Medulla oblongata (tissue), 1 donor: ENCODE measurements around the gene LINGO3.

Experiments
- DNase-seq: peaks from one replicate; pipeline ENCODE4 v3.0.0-alpha.2; 2015; ENCODE audit errors: extremely low spot score

LINGO3 gene

DNA sequence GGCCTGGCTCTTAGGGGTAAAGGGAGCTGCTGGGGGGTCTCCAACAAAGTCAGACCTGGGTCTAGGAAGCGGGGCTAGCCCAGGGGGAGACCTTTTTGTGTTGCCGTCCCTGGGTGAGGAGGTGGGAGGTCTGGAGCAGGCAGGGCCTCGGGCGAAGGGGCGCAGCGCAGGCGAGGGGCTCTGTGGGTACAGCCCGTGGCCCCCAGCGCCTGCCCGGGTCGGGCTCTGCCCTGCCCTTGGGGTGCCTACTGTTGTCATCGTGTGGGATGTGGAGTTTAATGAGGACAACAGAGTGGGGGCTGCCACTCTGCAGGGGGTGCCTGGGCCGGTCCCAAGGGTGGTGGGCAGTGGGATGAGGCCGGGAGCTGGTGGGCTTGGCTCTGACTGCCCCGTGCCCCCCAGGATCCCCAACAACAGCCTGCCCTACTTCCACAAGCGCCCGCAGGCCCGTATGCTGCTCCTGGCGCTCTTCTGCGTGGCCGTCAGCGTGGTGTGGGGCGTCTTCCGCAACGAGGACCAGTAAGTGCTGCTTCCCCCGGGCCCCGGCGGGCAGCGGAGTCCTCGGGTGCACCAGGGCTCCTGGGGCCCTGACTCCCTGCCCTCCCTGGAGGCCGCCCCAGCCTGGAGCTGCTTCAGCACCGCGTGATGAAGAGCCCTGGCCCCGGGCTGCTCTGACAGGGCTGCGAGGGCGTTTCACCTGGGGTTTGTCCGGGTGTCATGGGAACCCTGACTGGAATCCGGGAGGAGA lies 32.7 kb upstream of the LINGO3 start:
- no peak for DNase-seq

DNA sequence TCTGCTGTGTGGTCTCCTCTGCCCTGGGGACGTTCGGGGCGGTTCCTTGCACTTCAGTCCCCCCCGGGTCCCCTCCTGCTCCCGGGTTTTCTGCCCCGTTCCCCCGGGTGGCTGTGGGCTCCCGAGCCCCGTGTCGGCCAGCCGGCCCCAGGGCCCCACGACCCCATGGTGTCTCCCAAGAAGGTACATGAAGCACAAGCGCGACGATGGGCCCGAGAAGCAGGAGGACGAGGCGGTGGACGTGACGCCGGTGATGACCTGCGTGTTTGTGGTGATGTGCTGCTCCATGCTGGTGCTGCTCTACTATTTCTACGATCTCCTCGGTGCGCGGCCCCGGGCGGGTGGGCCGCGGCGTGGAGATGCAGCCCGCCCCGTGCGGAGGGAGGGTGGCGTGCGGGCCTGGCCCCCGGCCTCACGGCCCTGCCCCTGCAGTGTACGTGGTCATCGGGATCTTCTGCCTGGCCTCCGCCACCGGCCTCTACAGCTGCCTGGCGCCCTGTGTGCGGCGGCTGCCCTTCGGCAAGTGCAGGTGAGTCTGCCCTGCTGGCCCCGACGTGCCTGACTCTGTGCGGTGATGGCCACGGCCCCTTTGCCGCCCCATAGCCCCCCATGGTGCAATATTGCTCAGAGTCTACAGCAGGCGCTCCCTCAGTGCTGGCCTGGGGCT lies 31.8 kb upstream of the LINGO3 start:
- DNase-seq: no peak

DNA sequence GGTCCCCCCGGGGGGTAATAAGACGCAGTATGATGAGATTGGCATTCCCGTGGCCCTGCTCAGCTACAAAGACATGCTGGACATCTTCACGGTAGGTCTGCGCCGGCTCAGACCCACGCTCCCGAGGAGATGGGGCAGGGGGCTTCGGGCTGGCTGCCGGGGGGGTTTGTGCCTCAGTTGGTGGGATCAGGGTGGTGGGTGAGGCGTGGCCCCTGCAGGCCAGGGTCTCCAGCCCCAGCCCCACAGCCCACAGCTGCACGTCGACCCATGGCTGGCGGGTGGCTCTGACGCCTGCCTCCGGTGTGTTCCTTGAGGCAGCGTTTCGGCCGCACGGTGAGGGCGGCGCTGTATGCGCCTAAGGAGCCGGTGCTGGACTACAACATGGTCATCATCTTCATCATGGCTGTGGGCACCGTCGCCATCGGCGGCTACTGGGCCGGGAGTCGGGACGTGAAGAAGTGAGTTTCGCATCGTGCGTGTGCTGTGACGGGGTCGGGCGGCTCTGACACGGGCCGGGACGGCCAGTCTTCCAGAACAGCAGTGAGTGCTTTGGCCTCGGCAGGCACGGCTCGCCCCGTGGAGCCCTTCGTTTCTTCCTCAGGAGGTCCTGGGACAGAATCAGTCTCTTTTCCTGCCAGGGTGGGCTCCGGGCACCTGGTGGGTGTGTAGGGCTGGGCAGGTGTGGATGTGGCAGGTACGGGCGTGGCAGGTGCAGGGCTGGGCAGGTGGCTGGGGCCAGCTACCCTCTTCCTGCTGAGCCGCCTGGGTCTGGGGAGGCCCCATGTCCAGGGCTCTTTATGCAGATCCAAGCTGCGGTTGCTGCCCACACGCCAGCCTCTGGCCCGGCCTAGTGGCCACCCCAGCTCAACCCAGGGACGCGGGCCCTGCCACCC lies 31.0 kb upstream of the LINGO3 start:
- no peak for DNase-seq

DNA sequence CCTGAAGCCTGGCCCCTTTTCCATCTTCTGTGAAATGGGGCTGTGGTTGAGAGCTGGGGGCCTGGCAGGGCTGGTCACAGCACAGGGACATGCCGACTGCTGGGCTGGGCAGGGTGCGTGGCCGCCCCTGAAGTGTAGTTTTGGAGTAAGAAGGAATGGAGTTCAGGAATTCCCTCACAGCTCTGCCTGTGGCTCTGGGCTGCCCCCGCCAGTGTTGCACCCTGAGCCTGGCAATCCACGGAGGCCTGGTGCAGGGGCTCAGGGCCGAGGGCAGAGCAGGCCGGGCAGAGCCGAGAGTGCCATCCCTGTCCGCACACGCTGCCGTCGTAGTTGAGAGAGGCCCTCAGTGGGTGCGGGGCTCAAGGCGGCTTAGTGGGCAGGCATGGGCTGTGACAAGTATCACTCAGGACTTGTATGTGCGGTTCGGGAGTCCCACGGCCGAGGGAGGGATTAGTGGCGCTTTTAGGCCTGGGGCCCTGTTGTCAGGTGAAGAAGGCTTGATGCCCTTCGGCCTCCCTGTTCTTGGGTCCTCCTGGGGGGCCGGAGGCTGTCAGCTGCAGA lies 30.2 kb upstream of the LINGO3 start:
- no peak for DNase-seq

DNA sequence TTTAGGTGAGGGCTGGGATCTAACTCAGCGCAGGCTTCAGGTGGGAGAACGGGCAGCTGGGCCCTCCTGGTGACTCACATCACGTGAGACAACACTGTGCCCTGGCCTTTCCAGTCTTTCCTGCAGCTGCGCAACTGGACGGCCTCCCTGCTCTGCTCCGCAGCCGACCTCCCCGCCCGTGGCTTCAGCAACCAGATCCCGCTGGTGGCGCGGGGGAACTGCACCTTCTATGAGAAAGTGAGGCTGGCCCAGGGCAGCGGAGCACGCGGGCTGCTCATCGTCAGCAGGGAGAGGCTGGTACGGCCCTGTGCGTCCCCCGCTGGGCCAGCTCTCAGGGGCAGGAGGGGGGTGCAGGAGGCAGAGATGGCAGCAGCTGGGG lies 29.4 kb upstream of the LINGO3 start:
- DNase-seq: peak; percentile 82

DNA sequence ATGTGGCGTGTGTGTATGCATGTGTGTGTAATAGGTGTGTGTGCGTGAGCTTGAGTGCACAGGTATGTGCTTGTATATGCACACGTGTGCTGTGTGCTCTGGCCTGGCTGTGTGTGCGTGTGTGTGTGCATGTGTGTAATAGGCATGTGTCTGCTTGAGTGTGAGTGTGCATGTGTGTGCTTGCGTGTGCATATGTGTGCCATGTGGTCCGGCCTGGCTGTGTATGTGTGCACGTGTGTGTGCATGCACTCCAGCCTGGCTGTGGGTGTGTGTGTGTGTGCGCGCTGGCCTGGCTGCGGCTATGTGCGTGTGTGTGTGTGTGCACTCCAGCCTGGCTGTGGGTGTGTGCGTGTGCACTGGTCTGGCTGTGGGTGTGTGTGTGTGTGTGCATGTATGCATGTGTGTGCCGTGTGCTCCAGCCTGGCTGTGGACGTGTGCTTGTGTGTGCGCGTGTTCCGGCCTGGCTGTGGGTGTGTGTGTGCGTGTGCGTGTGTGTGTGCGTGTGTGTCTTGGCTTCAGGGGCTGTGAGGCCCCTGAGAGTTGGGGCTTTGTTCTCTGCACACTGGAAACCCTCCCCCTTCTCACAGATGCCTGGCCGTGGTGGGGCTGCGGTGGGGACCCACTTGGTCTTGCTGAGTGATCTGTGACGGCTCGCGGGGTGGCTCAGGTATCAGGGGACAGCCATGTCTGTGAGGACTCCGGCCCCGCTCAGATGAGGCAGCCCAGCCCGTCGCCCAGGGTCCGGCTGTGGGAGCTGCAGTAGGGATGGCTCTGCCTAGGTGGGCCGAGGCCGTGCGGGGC lies 28.8 kb upstream of the LINGO3 start:
- no peak for DNase-seq

DNA sequence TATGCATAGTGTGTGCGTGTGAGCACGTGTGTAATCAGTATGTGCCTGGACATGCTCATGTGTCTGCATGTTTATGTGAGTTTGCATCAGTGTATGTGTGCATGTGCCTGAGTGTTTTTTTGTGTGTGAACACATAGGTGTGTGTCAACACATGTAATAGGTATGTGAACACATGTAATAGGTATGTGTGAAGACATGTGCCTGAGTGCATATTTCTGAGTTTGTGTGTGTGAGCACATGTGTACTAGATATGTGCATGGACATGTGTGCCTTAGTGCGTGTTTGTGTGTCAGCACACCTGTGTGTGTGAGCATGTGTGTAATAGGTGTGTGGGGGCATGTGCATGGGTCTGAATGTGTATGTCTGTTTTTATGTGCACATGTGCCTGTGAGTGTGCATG lies 27.9 kb upstream of the LINGO3 start:
- DNase-seq: no peak

DNA sequence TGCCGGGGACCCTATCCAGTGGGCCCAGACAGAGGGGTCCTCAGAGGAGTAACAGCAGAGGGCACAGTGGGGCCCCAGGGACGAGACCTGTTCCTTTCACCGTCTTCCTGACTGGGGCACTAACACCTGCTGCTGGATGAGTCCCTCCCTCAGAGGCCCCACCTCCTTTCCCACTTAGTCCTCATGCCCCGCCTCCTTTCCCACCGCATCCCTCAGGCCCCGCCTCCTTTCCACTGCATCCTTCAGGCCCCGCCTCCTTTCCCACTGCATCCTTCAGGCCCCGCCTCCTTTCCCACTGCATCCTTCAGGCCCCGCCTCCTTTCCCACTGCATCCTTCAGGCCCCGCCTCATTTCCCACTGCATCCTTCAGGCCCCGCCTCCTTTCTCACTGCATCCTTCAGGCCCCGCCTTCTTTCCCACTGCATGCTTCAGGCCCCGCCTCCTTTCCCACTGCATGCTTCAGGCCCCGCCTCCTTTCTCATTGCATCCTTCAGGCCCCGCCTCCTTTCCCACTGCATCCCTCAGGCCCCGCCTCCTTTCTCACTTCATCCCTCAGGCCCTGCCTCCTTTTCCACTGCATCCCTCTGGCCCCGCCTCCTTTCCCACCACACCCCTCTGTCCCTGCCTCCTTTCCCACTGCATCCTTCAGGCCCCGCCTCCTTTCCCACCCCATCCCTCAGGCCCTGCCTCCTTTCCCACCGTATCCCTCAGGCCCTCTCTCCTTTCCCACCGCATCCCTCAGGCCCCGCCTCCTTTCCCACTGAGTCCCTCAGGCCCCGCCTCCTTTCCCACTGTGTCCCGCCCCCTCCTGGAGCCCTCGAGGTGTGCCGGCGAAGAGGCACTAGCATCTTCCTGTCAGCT lies 27.3 kb upstream of the LINGO3 start:
- no peak for DNase-seq

DNA sequence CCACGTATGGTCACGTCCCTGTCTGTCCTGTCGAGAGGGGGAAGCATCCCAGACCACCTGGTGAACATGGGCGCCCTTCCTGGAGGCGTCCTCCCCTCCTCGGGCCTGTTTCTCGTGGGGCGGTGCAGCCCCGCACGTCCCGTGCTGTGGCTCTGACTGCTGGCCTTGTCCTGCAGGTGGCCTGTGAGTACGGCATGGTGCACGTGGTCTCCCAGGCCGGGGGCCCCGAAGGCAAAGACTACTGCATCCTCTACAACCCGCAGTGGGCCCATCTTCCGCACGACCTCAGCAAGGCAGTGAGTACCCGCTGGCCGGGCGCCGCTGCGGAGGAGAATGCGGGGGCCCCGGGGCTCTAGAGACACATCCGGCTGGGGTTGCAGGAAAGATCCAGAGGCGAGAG lies 26.5 kb upstream of the LINGO3 start:
- DNase-seq: no peak

DNA sequence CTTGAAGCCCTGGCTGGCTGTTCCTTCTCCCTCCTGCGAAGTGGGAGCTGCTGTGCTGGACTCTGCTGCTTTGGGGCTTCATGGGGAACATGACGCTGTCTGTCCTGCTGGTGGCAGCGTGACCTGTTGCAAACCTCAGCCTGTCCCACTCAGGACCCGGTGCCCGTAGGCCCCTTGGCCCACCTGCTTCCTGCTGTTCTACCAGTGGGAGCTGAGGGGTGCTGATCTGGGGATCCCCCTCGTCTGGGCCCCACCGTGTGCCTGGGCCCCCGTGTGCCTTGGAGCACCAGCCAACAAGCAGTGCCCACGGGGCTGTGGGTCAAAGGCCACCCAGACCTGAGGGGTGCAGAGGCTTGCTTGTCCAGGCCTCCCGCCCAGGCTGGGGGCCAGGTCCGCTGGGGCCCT lies 25.9 kb upstream of the LINGO3 start:
- no peak for DNase-seq

DNA sequence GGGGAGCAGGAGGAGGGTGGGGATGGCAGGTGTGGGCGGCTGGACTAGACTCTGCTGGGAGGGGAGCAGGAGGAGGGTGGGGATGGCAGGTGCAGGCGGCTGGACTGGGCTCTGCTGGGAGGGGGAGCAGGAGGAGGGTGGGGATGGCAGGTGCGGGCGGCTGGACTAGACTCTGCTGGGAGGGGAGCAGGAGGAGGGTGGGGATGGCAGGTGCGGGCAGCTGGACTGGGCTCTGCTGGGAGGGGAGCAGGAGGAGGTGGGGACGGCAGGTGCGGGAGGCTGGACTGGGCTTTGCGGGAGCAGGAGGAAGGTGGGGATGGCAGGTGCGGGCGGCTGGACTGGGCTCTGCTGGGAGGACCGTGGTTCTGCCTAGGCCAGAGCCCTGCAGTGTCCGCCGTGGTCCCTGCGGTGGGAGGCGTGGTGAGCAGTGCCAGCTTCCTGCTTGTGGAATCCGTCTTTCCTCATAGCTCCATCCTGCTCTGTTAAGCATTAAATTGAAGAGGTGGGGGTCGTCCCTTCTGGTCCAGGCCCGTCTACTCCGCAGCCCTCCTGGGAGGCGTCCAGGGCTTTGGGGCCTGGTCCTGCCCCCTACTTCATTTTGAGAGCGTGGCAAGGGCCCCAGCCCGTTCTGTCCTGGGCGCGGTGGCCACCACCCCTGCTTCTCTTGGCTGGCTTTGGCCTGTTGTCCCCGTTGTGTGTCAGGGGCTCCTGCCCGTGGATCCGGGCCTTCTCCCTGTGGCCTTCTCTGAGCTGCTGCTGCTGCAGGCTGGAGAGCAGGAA lies 25.3 kb upstream of the LINGO3 start:
- no peak for DNase-seq

DNA sequence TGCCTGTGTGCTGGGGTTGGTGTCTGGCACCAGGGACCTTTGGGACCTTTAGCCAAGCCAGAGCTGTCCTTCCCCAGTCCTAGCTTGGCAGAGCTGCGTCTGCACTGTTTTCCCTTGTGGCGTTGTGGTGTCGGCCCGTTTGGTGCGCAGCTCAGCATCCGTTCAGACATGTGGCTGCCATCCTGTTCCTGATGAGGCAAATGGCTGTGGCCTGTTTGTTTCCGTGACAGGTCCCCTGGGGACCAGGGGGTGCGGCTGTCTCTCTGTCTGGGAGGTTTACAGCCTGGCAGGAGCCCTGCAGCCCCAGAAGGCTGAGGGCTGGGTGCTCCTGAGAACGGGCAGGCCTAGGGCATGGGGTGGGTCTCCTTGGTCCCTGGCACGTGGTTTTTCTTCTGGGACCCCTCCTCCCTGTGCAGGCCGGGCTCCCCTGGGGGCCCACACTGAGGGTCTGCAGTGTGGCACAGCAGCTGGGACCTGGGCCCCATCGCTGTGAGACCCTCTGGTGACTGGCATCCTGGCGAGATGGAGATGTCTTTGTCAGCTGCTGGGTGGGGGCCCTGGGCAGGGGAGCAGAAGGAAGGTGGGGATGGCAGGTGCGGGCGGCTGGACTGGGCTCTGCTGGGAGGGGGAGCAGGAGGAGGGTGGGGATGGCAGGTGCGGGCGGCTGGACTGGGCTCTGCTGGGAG lies 24.5 kb upstream of the LINGO3 start:
- DNase-seq: peak; percentile 40

DNA sequence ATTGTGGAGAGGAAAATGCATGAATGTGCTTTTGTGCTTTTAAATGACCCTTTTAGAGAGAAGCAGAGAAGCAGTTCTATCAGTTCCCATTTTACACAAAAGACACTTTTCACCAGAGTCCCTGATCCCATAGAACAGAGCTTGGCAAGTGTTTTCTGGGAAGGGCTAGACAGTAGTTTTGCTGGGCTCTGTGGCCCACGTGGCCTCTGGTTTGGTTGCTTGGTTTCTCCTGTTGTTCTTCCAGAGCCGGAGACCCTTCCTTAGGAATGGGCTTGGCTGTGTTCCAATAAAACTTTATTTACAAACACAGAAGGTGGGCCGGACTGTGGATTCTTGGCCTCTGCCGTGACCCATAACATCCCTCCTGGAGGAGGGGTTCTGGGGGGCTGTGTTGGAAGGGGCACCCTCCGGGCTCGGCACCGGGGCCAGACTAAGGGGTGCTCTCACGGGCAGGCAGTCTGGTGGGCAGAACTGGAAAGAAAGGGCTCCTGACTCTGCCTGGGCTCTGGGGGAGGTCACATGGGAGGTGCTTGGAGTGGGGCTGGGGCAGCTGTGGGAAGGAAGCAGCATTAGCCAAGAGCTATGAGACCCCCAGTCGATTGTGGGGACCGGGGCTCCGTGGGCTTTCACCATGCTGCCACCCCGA lies 23.8 kb upstream of the LINGO3 start:
- DNase-seq: peak; percentile 88

DNA sequence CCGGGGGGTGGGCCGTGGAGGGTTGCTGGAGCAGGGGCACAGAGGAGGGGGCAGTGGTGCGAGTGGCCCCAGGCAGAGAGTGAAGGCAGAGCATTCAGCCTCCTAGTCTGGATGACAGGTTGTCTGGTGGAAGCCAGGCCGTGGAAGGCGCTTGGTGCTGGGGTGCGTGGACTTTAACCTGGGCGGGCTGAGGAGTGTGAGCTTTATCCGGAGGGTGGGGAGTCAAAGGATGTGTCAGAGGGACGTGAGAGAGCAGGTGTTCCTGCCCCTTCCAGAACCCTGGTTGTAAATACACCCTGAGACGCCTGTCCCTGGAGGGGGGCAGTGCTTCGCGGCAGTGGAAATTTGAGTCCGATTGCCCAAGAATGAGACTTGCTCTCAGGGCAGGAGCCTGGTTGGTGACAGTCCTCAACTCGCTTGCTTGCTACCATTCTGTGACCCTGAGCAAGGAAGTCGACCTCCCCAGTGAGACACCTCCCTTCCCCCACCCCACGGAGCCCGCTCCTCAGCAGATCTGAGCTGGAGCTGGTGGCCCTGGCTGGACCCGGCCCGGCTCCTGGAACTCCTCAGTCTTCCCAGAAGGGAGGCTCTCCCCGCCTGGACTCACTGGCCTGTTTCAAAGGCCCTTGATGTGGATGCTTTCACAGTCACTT lies 22.8 kb upstream of the LINGO3 start:
- no peak for DNase-seq

DNA sequence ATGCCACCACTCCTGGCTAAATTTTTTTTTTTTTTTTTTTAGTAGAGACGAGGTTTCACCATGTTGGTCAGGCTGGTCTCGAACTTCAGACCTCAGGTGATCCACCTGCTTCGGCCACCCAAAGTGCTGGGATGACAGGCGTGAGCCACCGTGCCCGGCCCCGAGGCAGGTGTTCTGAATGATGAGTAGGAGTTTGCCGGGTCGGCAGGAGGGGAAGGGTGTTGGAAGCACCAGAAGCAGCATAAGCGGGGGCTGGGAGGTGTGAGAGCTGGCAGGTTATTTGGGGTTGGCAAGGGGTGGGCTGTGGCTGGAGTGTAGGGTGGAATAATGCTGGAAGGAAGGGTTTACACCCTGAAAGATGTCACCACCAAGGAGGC lies 22.3 kb upstream of the LINGO3 start:
- DNase-seq: no peak

DNA sequence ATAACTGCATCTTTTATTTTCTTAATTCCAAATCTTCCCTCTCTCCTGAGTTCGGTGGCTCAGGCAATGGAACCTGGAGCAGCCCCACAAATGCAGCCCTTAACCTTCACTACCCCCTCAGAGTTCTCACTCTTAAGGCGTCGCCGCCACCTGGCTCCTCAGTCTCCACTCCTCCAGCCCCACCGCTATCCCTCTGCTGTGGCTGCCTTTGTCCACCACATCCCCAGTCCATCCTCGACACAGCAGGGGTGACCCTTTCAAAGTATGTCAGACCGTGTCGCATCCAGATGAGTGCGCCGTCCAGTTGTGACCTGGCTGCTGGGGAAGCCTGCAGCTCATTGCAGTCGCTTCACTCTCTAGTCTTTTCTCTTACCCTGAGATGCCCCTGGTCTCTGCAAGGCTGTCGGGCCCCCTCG lies 21.6 kb upstream of the LINGO3 start:
- no peak for DNase-seq

DNA sequence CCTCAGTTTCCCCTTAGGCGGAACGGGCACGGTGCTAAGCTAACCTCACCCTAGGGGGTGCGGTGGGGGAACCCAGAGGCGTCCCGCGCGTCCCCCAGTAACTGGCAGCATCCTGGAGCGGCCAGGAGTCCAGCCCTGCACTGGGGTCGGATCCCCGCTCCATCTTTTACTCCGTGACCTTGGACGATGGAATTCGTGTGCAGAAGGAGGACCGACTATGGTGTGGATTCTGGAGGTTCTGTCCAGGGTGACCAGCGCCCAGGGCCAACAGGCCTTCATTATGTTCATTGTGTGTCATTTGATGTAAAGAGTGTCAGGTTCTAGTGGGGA lies 21.2 kb upstream of the LINGO3 start:
- no peak for DNase-seq
